HG02973 (cell line): Measurements from ENCODE around the gene GMPS.

Source experiments
- ATAC-seq: cut with Tn5 transposase; IDR thresholded peaks from one replicate; pipeline ENCODE4 v1.9.1; 2021; ENCODE audit warnings: moderate library complexity; ENCODE audit not compliant: unreplicated experiment

GMPS gene

DNA sequence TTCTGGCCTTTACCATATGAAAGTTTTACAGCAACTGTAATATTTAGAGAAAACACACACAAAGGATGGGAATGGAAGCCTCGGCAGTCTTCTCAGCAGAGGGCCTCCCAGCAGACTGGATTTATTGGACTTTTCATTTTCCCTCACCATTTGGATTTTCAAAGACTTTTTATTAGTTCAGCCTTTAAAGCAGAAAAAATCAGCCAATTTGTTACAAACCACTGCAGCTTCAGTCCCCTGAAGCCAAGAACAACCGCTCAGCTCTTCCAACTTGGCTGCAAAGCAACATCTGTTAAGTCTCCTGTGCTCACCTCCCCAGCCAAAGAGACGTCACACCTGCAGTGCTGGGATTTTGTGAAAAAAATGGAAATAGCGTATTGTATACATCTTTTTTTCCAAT is 120.8 kb downstream of the GMPS start:
- no peak for ATAC-seq

DNA sequence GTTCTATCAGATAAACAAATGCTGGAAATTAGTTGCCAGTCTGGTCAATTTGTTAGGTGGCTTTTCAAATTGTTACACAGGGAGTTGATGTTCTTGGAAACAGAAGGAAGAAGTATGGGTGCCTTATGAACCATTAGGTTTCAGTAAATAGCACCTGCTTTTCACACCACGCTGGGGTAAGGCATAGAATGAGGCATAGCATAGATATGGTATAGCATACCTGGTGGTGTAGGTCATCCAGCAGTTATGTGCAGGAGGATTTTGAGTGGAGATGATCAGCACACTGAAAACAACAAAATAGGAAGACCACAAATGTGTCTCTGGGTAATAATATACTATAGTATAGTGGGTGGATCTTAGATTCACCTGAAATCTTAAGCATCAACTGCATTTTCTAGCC is 121.4 kb downstream of the GMPS start:
- no peak for ATAC-seq
